Mucosa of descending colon (tissue), 3 donors: Measurements from ENCODE around the gene MRC2. TPM values are rescaled to one million over a fixed set of nuclear protein-coding genes. Genes with fewer than 3 reads are reported as not detected.
"Not testable (repeated sequence)": the region's sequence is repeated elsewhere in the genome, so short reads cannot be mapped to it uniquely, and the experiment has no call there.

Experiments
- ATAC-seq: fragments of 200-7000 bp; cut with Tn5 transposase; one replicate; pipeline ENCODE4 v1.9.1; 2020; ENCODE audit warnings: mild to moderate bottlenecking, moderate library complexity
- DNase-seq, 3 donors: peaks; one replicate each; pipeline ENCODE4 v3.0.0-alpha.2; 2020
- H3K36me3 ChIP-seq: fragments of 200-600 bp; one replicate; pipeline ENCODE4 v1.8.0; 2021; ENCODE audit warnings: low read depth, mild to moderate bottlenecking
- H3K4me1 ChIP-seq: fragments of 200-600 bp; one replicate; pipeline ENCODE4 v1.8.0; 2021; ENCODE audit warnings: low read depth, mild to moderate bottlenecking
- H3K4me3 ChIP-seq: fragments of 200-600 bp; one replicate; pipeline ENCODE4 v1.8.0; 2021; ENCODE audit warnings: mild to moderate bottlenecking
- H3K9me3 ChIP-seq: fragments of 200-600 bp; one replicate; pipeline ENCODE4 v1.8.0; 2021; ENCODE audit warnings: mild to moderate bottlenecking
- CTCF ChIP-seq: fragments of 200-600 bp; IDR thresholded peaks from one replicate; pipeline ENCODE4 v1.8.0; 2022; ENCODE audit warnings: antibody characterized with exemption, mild to moderate bottlenecking
- intact Hi-C, 2 donors: fragments of 100-400 bp; cut with DNase I in 1 of 2; cut with micrococcal nuclease in 1 of 2; formaldehyde crosslinking; loops; one replicate each; pipeline versions ENCODE4 v1.11.0 to v1.11.1; 2022; cut with DNase I, micrococcal nuclease
- total RNA-seq, 3 donors: library from RNA; stranded (reverse); fragmentation: NEBNext Ultra II Directional in 2 of 3; extraction: Animal tissue kit (Norgen Biotek cat#: 25700) in 2 of 3; gene quantifications; one replicate each; pipeline versions ENCODE4 v1.2.1 to v1.2.4, GENCODE V29; 2021 to 2023
- donor health status: DM: no; HTN: no; CAD: no; lungs with moderate emphysema.
- donor health status: DM: no; HTN: no; CAD: no.
- donor health status: DM: no; HTN: yes; CAD: no.

Gene MRC2
- total RNA-seq, 3 donors from 2014 or later, result 5.1 to 20.3 (median 10.8) TPM

- Histone ChIP-seq H3K4me1 (no peaks in the 10 kb centered on the region), H3K36me3 (no peaks in the 10 kb centered on the region), H3K4me3 (no peak overlapping the region), H3K9me3 (no peaks in the 10 kb centered on the region)
- TF ChIP-seq CTCF, result no peak
- intact Hi-C loops, result no loop called here
- no peak for DNase-seq
- ATAC-seq, result no peak
Measured at GRCh38 chr17:62588109-62588508, 39.4 kb upstream of the MRC2 start.

DNA sequence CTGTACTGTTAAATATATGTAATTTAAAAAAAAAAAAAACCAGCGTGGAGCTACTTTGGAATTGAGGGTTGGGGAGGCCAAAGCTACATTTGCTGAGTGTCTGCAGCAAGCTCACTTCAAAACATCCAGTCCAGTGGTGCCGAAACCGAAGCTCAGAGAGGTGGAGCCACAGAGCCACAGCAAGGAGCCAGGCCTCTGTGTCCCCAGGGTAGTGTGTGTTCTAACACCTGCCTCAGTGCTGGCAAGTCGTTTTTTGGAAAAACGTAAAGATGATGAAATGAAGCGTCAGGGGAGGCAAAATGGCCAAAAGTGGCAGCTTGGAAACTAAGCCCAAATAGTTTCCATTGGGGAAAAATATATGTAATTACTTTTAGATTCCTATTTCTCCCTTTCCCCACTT, 36.1 kb upstream of the MRC2 start:
- H3K9me3 ChIP-seq, result no peaks in the 10 kb centered on the region
- H3K36me3 ChIP-seq, result no peaks in the 10 kb centered on the region
- no peak for ATAC-seq
- no peak for TF ChIP-seq CTCF
- H3K4me3 ChIP-seq, result no peak overlapping the region
- DNase-seq, result no peak
- no peaks in the 10 kb centered on the region for H3K4me1 ChIP-seq
- intact Hi-C loops, result no loop called here

GRCh38 chr17:62591822-62592221, 35.6 kb upstream of the MRC2 start:
- intact Hi-C loops, H3K4me1 ChIP-seq, DNase-seq, H3K36me3 ChIP-seq, H3K4me3 ChIP-seq, H3K9me3 ChIP-seq, ATAC-seq: not testable (repeated sequence)

DNA sequence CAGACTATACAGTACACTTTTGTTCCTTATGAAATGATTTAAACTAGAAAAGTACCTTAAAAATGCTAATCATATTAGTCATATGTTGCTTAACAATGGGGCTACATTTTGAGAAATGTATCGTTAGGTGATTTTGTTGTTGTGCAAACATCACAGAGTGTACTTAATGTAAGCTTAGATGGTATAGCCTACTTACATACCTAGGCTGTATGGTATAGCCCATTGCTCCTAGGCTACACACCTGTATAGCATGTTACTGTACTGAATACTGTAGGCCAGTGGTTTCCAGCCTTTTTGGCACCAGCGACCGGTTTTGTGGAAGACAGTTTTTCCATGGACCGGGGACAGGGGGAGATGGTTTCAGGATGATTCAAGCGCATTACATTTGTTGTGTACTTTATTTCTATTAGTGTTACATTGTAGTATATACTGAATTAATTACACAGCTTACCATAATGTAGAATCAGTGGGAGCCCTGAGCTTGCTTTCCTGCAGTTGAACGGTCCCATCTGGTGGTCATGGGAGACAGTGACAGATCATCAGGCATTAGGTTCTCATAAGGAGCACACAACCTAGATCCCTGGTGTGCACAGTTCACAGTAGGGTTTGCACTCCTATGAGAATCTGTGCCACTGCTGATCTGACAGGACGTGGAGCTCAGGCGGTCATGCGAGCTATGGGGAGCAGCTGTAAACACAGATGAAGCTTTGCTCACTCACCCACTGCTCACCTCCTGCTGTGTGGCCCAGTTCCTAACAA, 35.0 kb upstream of the MRC2 start:
- Histone ChIP-seq H3K4me3 (no peak overlapping the region), H3K9me3 (no peaks in the 10 kb centered on the region), H3K4me1 (no peaks in the 10 kb centered on the region), H3K36me3 (no peaks in the 10 kb centered on the region)
- TF ChIP-seq CTCF, result no peak
- ATAC-seq (no peak), DNase-seq (no peak)
- intact Hi-C loops, result no loop called here

DNA sequence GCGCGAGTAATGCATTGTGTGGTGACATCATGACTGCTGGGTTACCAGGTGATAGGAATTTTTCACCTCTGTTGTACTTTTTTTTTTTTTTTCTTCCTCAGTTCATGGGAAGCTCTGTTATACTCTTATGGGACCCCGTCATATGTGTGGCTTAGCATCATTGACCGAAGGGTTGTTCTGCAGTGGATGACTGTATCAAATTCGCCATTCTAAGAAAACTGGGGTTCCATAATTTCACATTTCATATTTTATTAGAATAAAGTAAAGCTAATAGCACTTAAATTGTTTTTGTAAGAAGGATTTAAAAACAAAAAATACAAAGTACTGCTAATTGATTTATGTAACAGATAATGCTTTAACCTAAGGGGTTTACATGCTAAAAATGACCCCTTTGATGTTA, 32.0 kb upstream of the MRC2 start:
- TF ChIP-seq CTCF, result no peak
- no peak for ATAC-seq
- intact Hi-C loops, result no loop called here
- no peaks in the 10 kb centered on the region for H3K4me1 ChIP-seq
- H3K4me3 ChIP-seq, result no peak overlapping the region
- no peaks in the 10 kb centered on the region for H3K9me3 ChIP-seq
- H3K36me3 ChIP-seq, result no peaks in the 10 kb centered on the region
- DNase-seq, result no peak

DNA sequence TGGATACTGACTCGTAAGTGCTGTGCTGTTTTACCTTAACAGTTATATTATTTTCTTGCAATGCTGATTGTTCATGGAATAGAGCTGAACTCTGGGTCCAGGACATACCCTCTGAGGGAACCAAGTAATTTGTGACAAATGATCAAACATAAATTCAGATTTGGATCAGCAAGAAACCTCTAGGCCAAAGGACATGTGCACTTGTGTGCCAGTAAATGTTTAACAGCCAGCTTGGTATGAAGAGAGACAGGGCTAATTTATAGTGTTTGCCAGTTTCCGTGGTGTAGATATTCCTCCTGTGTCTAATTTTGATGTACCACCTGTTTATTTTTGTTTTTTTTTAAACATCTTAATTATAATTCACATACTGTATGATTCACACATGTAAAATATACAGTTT, 30.8 kb upstream of the MRC2 start:
- intact Hi-C loops, result no loop called here
- TF ChIP-seq CTCF, result no peak
- no peak overlapping the region for H3K4me3 ChIP-seq
- no peaks in the 10 kb centered on the region for H3K4me1 ChIP-seq
- H3K9me3 ChIP-seq, result no peaks in the 10 kb centered on the region
- DNase-seq, result no peak
- H3K36me3 ChIP-seq, result no peaks in the 10 kb centered on the region
- ATAC-seq, result no peak
